WERI-Rb-1 (cell line): Measurements from ENCODE around the gene DSCAM.

Source experiments
- DNase-seq: peaks from one replicate; pipeline ENCODE4 v3.0.0-alpha.2; 2020
- H3K27ac ChIP-seq: fragments of 250-450 bp; sonication (Bioruptor Pico); 2 replicates; pipeline ENCODE4 v1.5.1; 2020; ENCODE audit warnings: mild to moderate bottlenecking, moderate library complexity
- H3K27me3 ChIP-seq: fragments of 250-450 bp; sonication (Bioruptor Pico); 2 replicates; pipeline ENCODE4 v1.5.1; 2021; ENCODE audit warnings: mild to moderate bottlenecking, low read depth, moderate library complexity; ENCODE audit not compliant: insufficient read depth, severe bottlenecking
- H3K36me3 ChIP-seq: fragments of 250-450 bp; sonication (Bioruptor Pico); 2 replicates; pipeline ENCODE4 v1.5.1; 2020; ENCODE audit warnings: mild to moderate bottlenecking, moderate library complexity
- H3K4me3 ChIP-seq: 2 replicates; pipeline ENCODE4 v1.5.1; 2011; ENCODE audit warnings: low read depth, mild to moderate bottlenecking, control low read depth, low read length
- H3K9me3 ChIP-seq: fragments of 250-450 bp; sonication (Bioruptor Pico); 2 replicates; pipeline ENCODE4 v1.5.1; 2021; ENCODE audit warnings: mild to moderate bottlenecking, moderate library complexity; ENCODE audit not compliant: severe bottlenecking
- TF ChIP-seq, protein P1 (sequence below): IDR thresholded peaks from 2 replicates; pipeline ENCODE4 v1.5.1; 2011; ENCODE audit warnings: low read depth, mild to moderate bottlenecking, control low read depth, inconsistent platforms, low read length

The DSCAM gene

DNA sequence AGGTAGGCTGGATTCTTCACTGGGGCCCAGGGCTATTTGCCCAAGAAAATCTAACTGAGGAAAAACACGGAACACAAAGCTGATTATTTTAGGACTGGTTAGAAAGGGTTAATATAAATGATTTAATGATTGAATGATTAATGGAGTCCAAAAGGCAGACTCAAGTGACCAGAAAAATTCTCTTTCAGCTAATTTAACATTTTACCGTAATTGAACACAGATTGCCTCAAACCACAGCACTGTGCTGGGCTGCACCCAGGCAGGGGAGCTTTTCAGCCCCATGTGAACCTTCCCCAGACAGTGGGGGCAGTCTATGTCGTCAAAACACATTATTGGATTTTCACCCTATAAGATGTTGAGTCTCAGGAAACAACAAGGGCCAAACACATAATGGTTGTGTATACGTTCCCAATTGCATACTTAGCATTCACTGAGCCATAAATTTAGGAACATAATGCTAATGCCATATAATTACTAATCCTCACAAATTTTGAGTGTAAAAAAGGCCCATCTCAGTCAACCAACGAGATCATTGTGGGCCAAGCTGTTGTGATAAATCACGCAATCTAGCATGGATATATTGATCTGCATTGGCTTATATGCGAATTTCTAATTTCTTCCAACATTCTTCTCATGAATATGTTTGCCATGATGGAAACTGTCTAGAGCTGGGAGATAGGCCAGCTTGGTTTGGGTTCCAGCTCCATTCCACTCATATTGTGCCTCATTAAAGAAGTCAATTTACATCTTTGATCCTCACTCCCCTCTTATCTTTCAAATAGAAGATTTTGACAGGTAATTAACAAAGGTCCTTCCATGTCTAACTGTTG lies 27.7 kb downstream of the DSCAM start:
- Histone ChIP-seq H3K9me3 (peaks cover 2% of the 10 kb centered on the region), H3K36me3 (no peaks in the 10 kb centered on the region), H3K4me3 (no peak overlapping the region), H3K27ac (no peak overlapping the region), H3K27me3 (no peaks in the 10 kb centered on the region)
- DNase-seq = no peak
- TF ChIP-seq, protein P1, sequence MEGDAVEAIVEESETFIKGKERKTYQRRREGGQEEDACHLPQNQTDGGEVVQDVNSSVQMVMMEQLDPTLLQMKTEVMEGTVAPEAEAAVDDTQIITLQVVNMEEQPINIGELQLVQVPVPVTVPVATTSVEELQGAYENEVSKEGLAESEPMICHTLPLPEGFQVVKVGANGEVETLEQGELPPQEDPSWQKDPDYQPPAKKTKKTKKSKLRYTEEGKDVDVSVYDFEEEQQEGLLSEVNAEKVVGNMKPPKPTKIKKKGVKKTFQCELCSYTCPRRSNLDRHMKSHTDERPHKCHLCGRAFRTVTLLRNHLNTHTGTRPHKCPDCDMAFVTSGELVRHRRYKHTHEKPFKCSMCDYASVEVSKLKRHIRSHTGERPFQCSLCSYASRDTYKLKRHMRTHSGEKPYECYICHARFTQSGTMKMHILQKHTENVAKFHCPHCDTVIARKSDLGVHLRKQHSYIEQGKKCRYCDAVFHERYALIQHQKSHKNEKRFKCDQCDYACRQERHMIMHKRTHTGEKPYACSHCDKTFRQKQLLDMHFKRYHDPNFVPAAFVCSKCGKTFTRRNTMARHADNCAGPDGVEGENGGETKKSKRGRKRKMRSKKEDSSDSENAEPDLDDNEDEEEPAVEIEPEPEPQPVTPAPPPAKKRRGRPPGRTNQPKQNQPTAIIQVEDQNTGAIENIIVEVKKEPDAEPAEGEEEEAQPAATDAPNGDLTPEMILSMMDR = no peak

DNA sequence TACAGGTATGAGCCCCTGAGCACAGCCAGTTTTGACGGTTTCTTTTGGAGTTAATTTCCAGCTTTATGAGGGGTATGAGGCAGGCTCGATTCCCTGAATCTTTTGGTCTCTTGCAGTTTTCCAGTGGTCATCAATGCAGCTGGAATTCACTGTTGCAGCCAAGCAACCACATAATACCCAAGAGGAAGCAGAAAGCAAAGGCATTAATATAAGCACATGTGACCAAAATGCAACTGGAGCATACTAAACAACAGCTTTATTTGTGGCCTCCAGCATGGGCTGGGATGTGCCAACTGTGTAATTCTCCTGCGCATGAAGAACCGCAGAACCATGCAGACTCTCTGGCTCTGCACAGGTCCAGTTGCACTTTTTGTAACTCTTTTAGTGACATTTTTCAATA lies 33.0 kb downstream of the DSCAM start:
- Histone ChIP-seq H3K4me3 (no peak overlapping the region), H3K9me3 (peaks cover 4% of the 10 kb centered on the region), H3K36me3 (no peaks in the 10 kb centered on the region), H3K27ac (no peak overlapping the region), H3K27me3 (no peaks in the 10 kb centered on the region)
- TF ChIP-seq, protein P1 = no peak
- DNase-seq = no peak

DNA sequence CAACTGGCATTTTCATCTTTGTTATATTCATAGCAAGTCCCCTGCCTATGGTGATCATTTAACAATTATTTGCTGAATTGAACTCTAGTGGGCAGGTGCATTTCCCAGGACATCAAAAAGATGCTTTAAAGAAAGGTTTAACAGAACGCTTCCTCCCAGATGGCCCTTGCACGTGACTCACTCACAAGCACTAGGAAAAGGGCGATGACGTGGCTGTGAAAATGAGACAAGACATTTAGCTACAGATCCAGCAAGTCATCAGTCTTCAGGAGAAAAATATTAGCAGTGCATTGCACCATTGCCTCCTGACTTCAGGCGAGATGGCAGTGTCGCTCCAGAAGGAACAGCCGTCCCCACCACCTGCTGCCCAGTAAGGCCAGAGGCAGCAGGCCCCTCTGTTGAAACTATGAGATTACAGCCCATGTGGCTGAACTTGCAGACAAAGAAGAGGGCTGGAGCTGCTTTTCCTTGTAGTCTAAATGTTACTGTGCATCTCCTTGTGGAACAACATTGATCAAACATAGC lies 37.2 kb downstream of the DSCAM start:
- no peak overlapping the region for H3K4me3 ChIP-seq
- H3K27me3 ChIP-seq = no peaks in the 10 kb centered on the region
- TF ChIP-seq, protein P1 = no peak
- DNase-seq = peak; percentile 25
- no peaks in the 10 kb centered on the region for H3K36me3 ChIP-seq
- H3K27ac ChIP-seq = no peak overlapping the region
- H3K9me3 ChIP-seq = peaks cover 7% of the 10 kb centered on the region

DNA sequence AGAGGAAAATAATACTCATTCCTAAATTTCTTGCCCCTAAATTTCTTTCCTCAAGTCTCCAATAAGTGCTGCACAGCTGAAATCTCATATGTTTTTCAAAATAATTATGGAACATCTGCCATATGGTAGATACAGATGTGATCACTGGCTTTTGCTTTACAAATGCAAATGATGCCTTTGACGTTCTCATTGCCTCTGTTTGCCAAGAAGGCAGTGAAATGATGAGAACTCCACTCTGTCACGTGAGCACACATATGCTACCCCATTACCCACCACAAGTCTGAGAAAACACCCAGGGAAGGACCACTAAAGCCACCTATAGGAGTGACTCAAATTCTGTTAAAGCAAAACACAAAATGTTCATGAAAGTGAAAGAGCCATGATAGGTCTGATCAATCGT lies 43.9 kb downstream of the DSCAM start:
- Histone ChIP-seq H3K36me3 (no peaks in the 10 kb centered on the region), H3K4me3 (no peak overlapping the region), H3K27me3 (no peaks in the 10 kb centered on the region), H3K27ac (no peak overlapping the region), H3K9me3 (peaks cover 24% of the 10 kb centered on the region)
- no peak for DNase-seq
- TF ChIP-seq, protein P1 = no peak

DNA sequence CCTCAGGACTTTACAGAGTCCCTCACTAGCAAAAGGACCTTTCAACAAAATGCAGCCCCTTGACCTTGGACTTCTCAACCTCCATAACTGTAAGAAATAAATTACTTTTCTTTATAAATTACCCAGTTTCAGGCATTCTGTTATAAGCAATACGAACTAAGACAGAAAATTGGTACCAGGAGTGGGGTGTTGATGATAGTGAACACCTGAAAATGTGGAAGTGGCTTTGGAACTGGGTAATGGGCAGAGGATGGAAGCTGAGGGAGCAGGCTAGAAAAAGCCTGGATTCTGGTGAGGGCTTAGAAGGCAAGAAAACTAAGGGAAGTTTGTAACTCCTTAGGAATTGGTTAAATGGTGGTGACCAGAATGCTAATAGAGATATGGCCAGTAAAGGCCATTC lies 46.8 kb downstream of the DSCAM start:
- H3K9me3 ChIP-seq = peaks cover 24% of the 10 kb centered on the region

More for the DNA sequence above, 46.8 kb downstream of the DSCAM start:
- TF ChIP-seq, protein P1 = no peak
- Histone ChIP-seq H3K36me3 (no peaks in the 10 kb centered on the region), H3K27me3 (no peaks in the 10 kb centered on the region), H3K27ac (no peak overlapping the region), H3K4me3 (no peak overlapping the region)
- no peak for DNase-seq
